WTC11 (cell line): Measurements from ENCODE around the gene ERVMER34-1. TPM values are rescaled to one million over a fixed set of nuclear protein-coding genes. Genes with fewer than 3 reads are reported as not detected.

Source experiments
- ATAC-seq: fragments of 200-7000 bp; cut with Tn5 transposase; 2 replicates; pipeline ENCODE4 v1.10.0; 2021; ENCODE audit warnings: mild to moderate bottlenecking, moderate library complexity
- CTCF ChIA-PET: fragments of 300-600 bp; sonication (Branson Sonifier 250); formaldehyde crosslinking; loops from one replicate; lab custom pipeline; 2021; ENCODE audit warnings: antibody characterized with exemption; lab: Charles Lee
- POLR2A ChIA-PET: fragments of 350-600 bp; sonication (Branson Sonifier 250); formaldehyde crosslinking; loops from one replicate; lab custom pipeline; 2021; ENCODE audit warnings: antibody characterized with exemption; lab: Charles Lee
- DNase-seq: peaks from one replicate; pipeline ENCODE4 v3.0.0; 2021; ENCODE audit warnings: low spot score
- H3K27ac Mint-ChIP-seq: 2 replicates; pipeline ENCODE4 v1.8.0; 2021; ENCODE audit warnings: mixed read lengths
- H3K27me3 Mint-ChIP-seq: 2 replicates; pipeline ENCODE4 v1.8.0; 2021; ENCODE audit warnings: low read depth, mild to moderate bottlenecking, moderate library complexity, mixed read lengths
- H3K36me3 Mint-ChIP-seq: 2 replicates; pipeline ENCODE4 v1.8.0; 2021; ENCODE audit warnings: mixed read lengths
- H3K4me1 Mint-ChIP-seq: 2 replicates; pipeline ENCODE4 v1.8.0; 2022; ENCODE audit warnings: mixed read lengths
- H3K4me3 Mint-ChIP-seq: 2 replicates; pipeline ENCODE4 v1.8.0; 2021; ENCODE audit warnings: mild to moderate bottlenecking, moderate library complexity, mixed read lengths
- H3K9me3 Mint-ChIP-seq: 2 replicates; pipeline ENCODE4 v1.8.0; 2021; ENCODE audit warnings: mixed read lengths
- AFF4 ChIP-seq: sonication (generic); formaldehyde crosslinking; IDR thresholded peaks from 2 replicates; pipeline ENCODE4 v1.8.1; 2023; ENCODE audit warnings: mild to moderate bottlenecking, missing genetic modification reagents, borderline replicate concordance
- AR ChIP-seq: fragments of 250-450 bp; sonication (Bioruptor Pico); IDR thresholded peaks from 2 replicates; pipeline ENCODE4 v1.9.0; 2021; ENCODE audit warnings: mild to moderate bottlenecking
- CREM ChIP-seq: sonication (generic); formaldehyde crosslinking; IDR thresholded peaks from 2 replicates; pipeline ENCODE4 v1.8.1; 2022; ENCODE audit warnings: mild to moderate bottlenecking, missing genetic modification reagents, moderate library complexity
- E2F1 ChIP-seq: sonication (generic); formaldehyde crosslinking; IDR thresholded peaks from 2 replicates; pipeline ENCODE4 v1.8.0; 2022; ENCODE audit warnings: mild to moderate bottlenecking, missing genetic modification reagents
- E2F5 ChIP-seq: sonication (generic); formaldehyde crosslinking; IDR thresholded peaks from 2 replicates; pipeline ENCODE4 v1.8.1; 2022; ENCODE audit warnings: mild to moderate bottlenecking, moderate library complexity, missing genetic modification reagents
- ELF4 ChIP-seq: sonication (generic); formaldehyde crosslinking; IDR thresholded peaks from 2 replicates; pipeline ENCODE4 v1.8.1; 2022; ENCODE audit warnings: low read depth, mild to moderate bottlenecking, moderate library complexity, missing genetic modification reagents
- ESRRA ChIP-seq: sonication (generic); formaldehyde crosslinking; IDR thresholded peaks from 2 replicates; pipeline ENCODE4 v1.8.1; 2022; ENCODE audit warnings: mild to moderate bottlenecking, missing genetic modification reagents, borderline replicate concordance
- GRHL2 ChIP-seq: fragments of 250-450 bp; sonication (Bioruptor Pico); IDR thresholded peaks from 2 replicates; pipeline ENCODE4 v1.8.0; 2022; ENCODE audit warnings: mild to moderate bottlenecking, moderate library complexity; ENCODE audit not compliant: insufficient replicate concordance, severe bottlenecking
- HMGXB4 ChIP-seq: sonication (generic); formaldehyde crosslinking; IDR thresholded peaks from 2 replicates; pipeline ENCODE4 v1.8.1; 2023; ENCODE audit warnings: mild to moderate bottlenecking, moderate library complexity, missing genetic modification reagents
- JAZF1 ChIP-seq: fragments of 250-450 bp; sonication (Bioruptor Pico); IDR thresholded peaks from 2 replicates; pipeline ENCODE4 v1.9.0; 2021; ENCODE audit warnings: moderate library complexity, mild to moderate bottlenecking, inconsistent platforms
- KAT7 ChIP-seq: sonication (generic); formaldehyde crosslinking; IDR thresholded peaks from 2 replicates; pipeline ENCODE4 v1.8.1; 2023; ENCODE audit warnings: missing genetic modification reagents, mild to moderate bottlenecking, borderline replicate concordance
- MAX ChIP-seq: sonication (generic); formaldehyde crosslinking; IDR thresholded peaks from 2 replicates; pipeline ENCODE4 v1.8.0; 2022; ENCODE audit warnings: mild to moderate bottlenecking, missing genetic modification reagents
- MLX ChIP-seq: sonication (generic); formaldehyde crosslinking; IDR thresholded peaks from 2 replicates; pipeline ENCODE4 v1.8.1; 2023; ENCODE audit warnings: mild to moderate bottlenecking, missing genetic modification reagents, moderate library complexity
- NFYB ChIP-seq: sonication (generic); formaldehyde crosslinking; conservative IDR thresholded peaks from 2 replicates; pipeline ENCODE4 v1.8.0; 2022; ENCODE audit warnings: low read depth, missing genetic modification reagents
- NR2C2 ChIP-seq: sonication (generic); formaldehyde crosslinking; IDR thresholded peaks from 2 replicates; pipeline ENCODE4 v1.8.0; 2022; ENCODE audit warnings: mild to moderate bottlenecking, missing genetic modification reagents
- PRRX2 ChIP-seq: fragments of 250-450 bp; sonication (Bioruptor Pico); IDR thresholded peaks from 2 replicates; pipeline ENCODE4 v1.8.0; 2021; ENCODE audit warnings: mild to moderate bottlenecking
- SMAD3 ChIP-seq: sonication (generic); formaldehyde crosslinking; IDR thresholded peaks from 2 replicates; pipeline ENCODE4 v1.8.0; 2022; ENCODE audit warnings: missing genetic modification reagents, mild to moderate bottlenecking, borderline replicate concordance
- SOX15 ChIP-seq: fragments of 250-450 bp; sonication (Bioruptor Pico); IDR thresholded peaks from 2 replicates; pipeline ENCODE4 v1.9.0; 2021; ENCODE audit warnings: mild to moderate bottlenecking
- TP53 ChIP-seq: sonication (generic); formaldehyde crosslinking; IDR thresholded peaks from 2 replicates; pipeline ENCODE4 v1.8.1; 2023; ENCODE audit warnings: mild to moderate bottlenecking, missing genetic modification reagents
- ZNF263 ChIP-seq: sonication (generic); formaldehyde crosslinking; IDR thresholded peaks from 2 replicates; pipeline ENCODE4 v1.8.1; 2022; ENCODE audit warnings: low read depth, mild to moderate bottlenecking, moderate library complexity, missing genetic modification reagents
- total RNA-seq: library from RNA; stranded (reverse); gene quantifications from 3 replicates; pipeline ENCODE4 v1.2.3, GENCODE V29; 2021

The ERVMER34-1 gene
- total RNA-seq, 1 experiment from 2014 or later = 14.6 TPM

GRCh38 chr4:52750213-52750612 lies 1.0 kb downstream of the ERVMER34-1 start:
- no peak for ATAC-seq
- H3K4me1 Mint-ChIP-seq = peaks cover 15% of the 10 kb centered on the region
- ChIA-PET POLR2A (interaction anchor here (0.6 to 1.2 kb wide), 2 partner anchors 9 to 37 kb away, joined by 3 to 5 read pairs; no protein-coding TSS in a partner anchor), CTCF (no interaction called here)
- TF ChIP-seq ESRRA (CRISPR knock-in tag) (no peak), JAZF1 (CRISPR knock-in tag) (no peak), AFF4 (CRISPR knock-in tag) (no peak), HMGXB4 (CRISPR knock-in tag) (no peak), CREM (CRISPR knock-in tag) (no peak), E2F5 (CRISPR knock-in tag) (no peak), GRHL2 (CRISPR knock-in tag) (no peak), AR (CRISPR knock-in tag) (no peak), ELF4 (CRISPR knock-in tag) (no peak), ZNF263 (CRISPR knock-in tag) (no peak)
- H3K27me3 Mint-ChIP-seq = peaks cover 40% of the 10 kb centered on the region
- no peak for DNase-seq
- peaks cover 6% of the 10 kb centered on the region for H3K9me3 Mint-ChIP-seq
- peak overlapping the region; percentile 67 for H3K4me3 Mint-ChIP-seq
- H3K36me3 Mint-ChIP-seq = peaks cover 51% of the 10 kb centered on the region
- H3K27ac Mint-ChIP-seq = no peak overlapping the region

- TF ChIP-seq E2F1 (CRISPR knock-in tag) = no peak
- no peak for TF ChIP-seq SMAD3 (CRISPR knock-in tag)
- no peak for TF ChIP-seq HMGXB4 (CRISPR knock-in tag)
- TF ChIP-seq CREM (CRISPR knock-in tag) = no peak
- no peak for TF ChIP-seq E2F5 (CRISPR knock-in tag)
- no peak for TF ChIP-seq PRRX2 (CRISPR knock-in tag)
- no peak for TF ChIP-seq MLX (CRISPR knock-in tag)
- TF ChIP-seq NR2C2 (CRISPR knock-in tag) = no peak
- no peak for TF ChIP-seq MAX (CRISPR knock-in tag)
- TF ChIP-seq NFYB (CRISPR knock-in tag) = no peak
- no peak for TF ChIP-seq KAT7 (CRISPR knock-in tag)
- TF ChIP-seq SOX15 (CRISPR knock-in tag) = no peak
- TF ChIP-seq TP53 (CRISPR knock-in tag) = no peak
- Mint-ChIP-seq H3K27me3 (peaks cover 37% of the 10 kb centered on the region), H3K27ac (no peak overlapping the region; the same call in 1 of the 2 replicates), H3K36me3 (peaks cover 66% of the 10 kb centered on the region), H3K4me3 (no peak overlapping the region), H3K4me1 (peaks cover 17% of the 10 kb centered on the region), H3K9me3 (peaks cover 6% of the 10 kb centered on the region)
- ChIA-PET CTCF (no interaction called here), POLR2A (interaction anchor here (1.4 to 1.5 kb wide), 2 partner anchors 26 to 36 kb away, joined by 5 read pairs; no protein-coding TSS in a partner anchor)
- no peak for DNase-seq
- ATAC-seq = no peak
Measured at GRCh38 chr4:52748432-52748831, 2.8 kb downstream of the ERVMER34-1 start.
